K562 (cell line): Measurements from ENCODE around the gene MIDN. TPM values are rescaled to one million over a fixed set of nuclear protein-coding genes. Genes with fewer than 3 reads are reported as not detected.
A peak's percentile ranks its signal among the peaks of the same experiment; 100 is the strongest.

Experiments
- ATAC-seq: fragments of 200-7000 bp; cut with Tn5 transposase; 3 replicates; pipeline ENCODE4 v1.9.1; 2020; ENCODE audit warnings: moderate library complexity
- BruUV-seq: library from RNA; stranded (reverse); fragments of 400-500 nt; replicated peaks from 2 replicates; lab custom pipeline; 2021; lab: Mats Ljungman, UMichigan
- CTCF ChIA-PET: fragments of 300-600 bp; formaldehyde crosslinking; extraction: SDS; loops from one replicate; lab custom pipeline; 2021; ENCODE audit warnings: low intra/inter-chr PET ratio; lab: Yijun Ruan, JAX
- POLR2A ChIA-PET: fragments of 300-600, 350-650 bp; sonication (Branson Sonifier 250); formaldehyde crosslinking; extraction: SDS; loops from one replicate; lab custom pipeline; 2021; ENCODE audit warnings: antibody characterized with exemption, inconsistent platforms; lab: Yijun Ruan, JAX
- DNase-seq, 4 experiments: peaks; one replicate each; pipeline versions ENCODE4 v3.0.0 to v3.0.0-alpha.2; 2011 to 2018; ENCODE audit warnings: low spot score in 3 of 4, mixed read lengths in 3 of 4; ENCODE audit errors: extremely low read depth in 1 of 4
- FAIRE-seq: peaks from 2 replicates; lab custom pipeline; 2011; peaks lifted over from hg19 to GRCh38; lab: Jason Lieb, UNC
- H2AFZ ChIP-seq: 2 replicates; pipeline ENCODE4 v1.6.0; 2011; ENCODE audit warnings: low read depth, low read length, control low read depth, inconsistent platforms
- H3K27ac ChIP-seq: fragments of 200-600 bp; 3 replicates; pipeline ENCODE4 v1.8.0; 2011; ENCODE audit warnings: low read depth, mild to moderate bottlenecking, control low read depth, inconsistent platforms, low read length, moderate library complexity, mixed read lengths; ENCODE audit errors: extremely low read depth
- H3K27me3 ChIP-seq, 2 experiments: fragments of 300-600 bp in 1 of 2; 2 replicates in 1 of 2; 3 replicates in 1 of 2; pipeline versions ENCODE4 v1.6.0 to v1.8.0; 2011; ENCODE audit warnings: inconsistent platforms in 2 of 2, low read length in 2 of 2, mild to moderate bottlenecking in 1 of 2, mixed read lengths in 1 of 2, moderate library complexity in 1 of 2; ENCODE audit not compliant: control insufficient read depth in 2 of 2, insufficient read depth in 2 of 2
- H3K36me3 ChIP-seq: fragments of 300-600 bp; 3 replicates; pipeline ENCODE4 v1.8.0; 2011; ENCODE audit warnings: mild to moderate bottlenecking, low read length, inconsistent platforms; ENCODE audit not compliant: control insufficient read depth, insufficient read depth
- H3K4me1 ChIP-seq, 2 experiments: fragments of 200-600 bp in 1 of 2; replicated peaks in 1 of 2; 2 replicates in 1 of 2; 3 replicates in 1 of 2; pipeline versions ENCODE4 v1.5.1 to v1.8.0; 2011; ENCODE audit warnings: inconsistent platforms in 2 of 2, low read length in 2 of 2, mild to moderate bottlenecking in 1 of 2, mixed read lengths in 1 of 2, moderate library complexity in 1 of 2; ENCODE audit not compliant: control insufficient read depth in 2 of 2, insufficient read depth in 2 of 2
- H3K4me2 ChIP-seq: 2 replicates; pipeline ENCODE4 v1.6.1; 2011; ENCODE audit warnings: low read length, control low read depth, inconsistent platforms, mixed read lengths; ENCODE audit not compliant: insufficient read depth
- H3K4me3 ChIP-seq: fragments of 200-600 bp; sonication (generic), shearing (Covaris generic); 2 replicates; pipeline ENCODE4 v1.5.1; 2016; ENCODE audit warnings: control low read depth, inconsistent platforms
- H3K79me2 ChIP-seq: fragments of 200-600 bp; 3 replicates; pipeline ENCODE4 v1.8.0; 2011; ENCODE audit warnings: low read length, inconsistent platforms; ENCODE audit not compliant: control insufficient read depth, insufficient read depth
- H3K9ac ChIP-seq, 2 experiments: 2 replicates each; pipeline versions ENCODE4 v1.6.0 to v1.6.1; 2011; ENCODE audit warnings: low read depth in 2 of 2, low read length in 2 of 2, control low read depth in 1 of 2, inconsistent platforms in 1 of 2, mild to moderate bottlenecking in 1 of 2, mixed read lengths in 1 of 2; ENCODE audit not compliant: insufficient read depth in 1 of 2
- H3K9me1 ChIP-seq: one replicate; pipeline ENCODE4 v1.6.0; 2011; ENCODE audit warnings: inconsistent platforms, mild to moderate bottlenecking, low read length, moderate library complexity; ENCODE audit not compliant: control insufficient read depth, insufficient read depth
- H3K9me3 ChIP-seq: replicated peaks from 2 replicates; pipeline ENCODE4 v1.5.1; 2011; ENCODE audit warnings: low read depth, low read length, inconsistent platforms; ENCODE audit not compliant: control insufficient read depth, insufficient read depth
- H4K20me1 ChIP-seq: replicated peaks from 2 replicates; pipeline ENCODE4 v1.6.1; 2011; ENCODE audit warnings: low read length, inconsistent platforms, mixed read lengths; ENCODE audit not compliant: control insufficient read depth, insufficient read depth
- KDM5B ChIP-seq: fragments of 200-600 bp; sonication (generic); IDR thresholded peaks from 2 replicates; pipeline ENCODE4 v1.6.1; 2012; ENCODE audit warnings: low read depth, mild to moderate bottlenecking, moderate library complexity, low read length, control low read depth, inconsistent platforms; ENCODE audit not compliant: insufficient replicate concordance
- NFIC ChIP-seq: fragments of 450-650 bp; IDR thresholded peaks from 2 replicates; pipeline ENCODE4 v1.6.1; 2017; ENCODE audit warnings: mild to moderate bottlenecking, inconsistent platforms
- ZNF408 ChIP-seq: fragments of 250-450 bp; sonication (Bioruptor Pico); IDR thresholded peaks from 2 replicates; pipeline ENCODE4 v1.4.0; 2020; ENCODE audit warnings: low read depth, mild to moderate bottlenecking, moderate library complexity
- ZNF717 ChIP-seq: fragments of 250-450 bp; sonication (Bioruptor Pico); IDR thresholded peaks from 2 replicates; pipeline ENCODE4 v1.5.0; 2021
- WGBS: fragments of 100-300 bp; shearing (Covaris generic); methylation state at CpG from one replicate; pipeline ENCODE4 v1.1.6; 2016; ENCODE audit warnings: low coverage, mixed read lengths; ENCODE audit not compliant: insufficient coverage; ENCODE audit errors: missing lambda C conversion rate; 5-methylcytosine and 5-hydroxymethylcytosine counted together
- in situ Hi-C: fragments of 300-500 bp; cut with MboI; formaldehyde crosslinking; loops from 4 replicates; pipeline ENCODE4 v1.15.0; 2018; ENCODE audit warnings: inconsistent platforms, mixed read lengths
- intact Hi-C: fragments of 100-400 bp; cut with micrococcal nuclease; formaldehyde crosslinking; loops from 2 replicates; pipeline ENCODE4 v1.14.2; 2022
- polyA plus RNA-seq, 8 experiments: library from polyadenylated mRNA; depleted of rRNA in 4 of 8; stranded (reverse) in 5 of 8; unstranded in 3 of 8; fragments of >200 nt; fragmentation: Nextera tagmentation in 2 of 8; fragmentation: Illumina TruSeq in 1 of 8; extraction: Ambion mirVana in 2 of 8; extraction: Trizol in 1 of 8; gene quantifications; 2 replicates each; pipeline versions ENCODE4 v1.2.1 to v1.2.3, GENCODE V29; 2011 to 2014; ENCODE audit warnings: inconsistent platforms in 1 of 8, missing spikeins in 1 of 8
- total RNA-seq, 7 experiments: library from RNA; depleted of rRNA in 6 of 7; stranded (reverse); fragments of >200 nt in 6 of 7; fragmentation: Illumina TruSeq in 2 of 7; extraction: Trizol in 2 of 7; gene quantifications; 2 replicates each; pipeline versions ENCODE4 v1.2.1 to v1.2.3, GENCODE V29; 2011 to 2021; ENCODE audit warnings: low replicate concordance in 1 of 7
- TF ChIP-seq, protein P1 (sequence below): fragments of 250-450 bp; sonication (Bioruptor Pico); IDR thresholded peaks from 2 replicates; pipeline ENCODE4 v1.4.0; 2020; ENCODE audit warnings: borderline replicate concordance
- TF ChIP-seq, protein P2 (sequence below): fragments of 450-650 bp; IDR thresholded peaks from 2 replicates; pipeline ENCODE4 v1.6.1; 2016; ENCODE audit warnings: borderline replicate concordance
- TF ChIP-seq, protein P3 (sequence below): fragments of 450-650 bp; IDR thresholded peaks from 2 replicates; pipeline ENCODE4 v1.6.1; 2016; ENCODE audit warnings: low read depth

The MIDN gene
- total and polyA plus RNA-seq, 9 of the 15 experiments (the other 6 are each of a cell fraction or from before 2014, with no cell fraction given): 0.17 to 120 (median 10.1) TPM

DNA sequence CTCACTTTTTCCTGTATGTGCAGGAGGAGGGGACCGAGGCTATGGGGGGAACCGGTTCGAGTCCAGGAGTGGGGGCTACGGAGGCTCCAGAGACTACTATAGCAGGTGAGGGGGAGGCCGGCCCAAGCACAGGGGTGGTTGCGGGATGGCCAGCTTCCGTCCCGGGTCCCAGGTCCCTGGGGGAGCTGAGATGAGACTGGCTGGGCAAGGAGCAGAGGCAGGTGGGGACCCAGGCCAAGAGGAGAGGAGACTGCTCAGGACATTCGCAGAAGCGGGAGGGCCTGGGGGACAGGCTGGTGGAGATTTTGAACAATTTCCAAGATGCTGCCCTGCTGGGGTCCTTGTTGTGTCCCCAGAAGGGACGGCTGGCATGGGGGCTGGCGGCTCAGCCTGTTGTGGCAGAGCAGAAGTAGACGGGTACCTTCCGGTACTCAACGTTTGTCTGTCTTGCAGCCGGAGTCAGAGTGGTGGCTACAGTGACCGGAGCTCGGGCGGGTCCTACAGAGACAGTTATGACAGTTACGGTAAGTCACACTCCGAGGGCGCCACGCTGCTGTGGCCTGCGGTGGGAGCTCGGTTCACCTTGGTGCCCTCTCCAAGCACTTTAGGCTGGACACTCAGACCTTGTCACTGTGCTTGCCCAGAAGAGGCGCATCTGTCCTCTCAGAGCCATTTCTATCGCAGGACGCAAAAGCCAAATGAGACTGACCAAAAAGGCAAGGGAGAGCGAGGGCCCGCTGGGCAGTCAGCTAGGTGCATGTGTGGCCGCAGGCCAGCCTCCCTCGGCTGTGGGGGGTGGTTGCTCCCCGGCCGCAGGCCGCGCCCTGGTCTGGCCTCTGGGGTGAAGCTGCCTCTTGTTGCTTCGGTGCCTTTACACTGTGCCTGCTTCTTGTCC lies 23.4 kb downstream of the MIDN start:
- WGBS: 8% methylated on average over 34 of the region's 37 CpGs
- H2AFZ ChIP-seq: no peak overlapping the region
- peaks cover 26% of the 10 kb centered on the region for H4K20me1 ChIP-seq
- no TSS peak for BruUV-seq
- H3K9me3 ChIP-seq: no peaks in the 10 kb centered on the region
- in situ Hi-C loops (no loop called here), intact Hi-C loops (loop anchor here (10.0 kb wide), 1 partner anchor 173 kb away; no protein-coding TSS in a partner anchor)
- CTCF ChIA-PET: no interaction called here
- no peaks in the 10 kb centered on the region for H3K27me3 ChIP-seq
- H3K4me2 ChIP-seq: peak overlapping the region; percentile 93
- H3K9ac ChIP-seq: peak overlapping the region; percentile 90 to 99
- peak; percentile 81 for FAIRE-seq
- H3K27ac ChIP-seq: peak overlapping the region; percentile 92
- peak; percentile 8 for ATAC-seq
- POLR2A ChIA-PET: interaction anchor here (0.5 to 2.8 kb wide), 15 partner anchors 9 to 1060 kb away, joined by 3 to 14 read pairs (median 4); partner anchors contain the start of gene ATP5F1D
- peaks cover 56% of the 10 kb centered on the region for H3K36me3 ChIP-seq
- H3K9me1 ChIP-seq: no peaks in the 10 kb centered on the region
- H3K79me2 ChIP-seq: peaks cover 74% of the 10 kb centered on the region
- peak in 1 of 4 experiments; percentile 79 for DNase-seq
- peak overlapping the region; percentile 68 for H3K4me3 ChIP-seq
- H3K4me1 ChIP-seq: peaks cover 73 to 98% of the 10 kb centered on the region in 2 experiments
- TF ChIP-seq, protein P1, sequence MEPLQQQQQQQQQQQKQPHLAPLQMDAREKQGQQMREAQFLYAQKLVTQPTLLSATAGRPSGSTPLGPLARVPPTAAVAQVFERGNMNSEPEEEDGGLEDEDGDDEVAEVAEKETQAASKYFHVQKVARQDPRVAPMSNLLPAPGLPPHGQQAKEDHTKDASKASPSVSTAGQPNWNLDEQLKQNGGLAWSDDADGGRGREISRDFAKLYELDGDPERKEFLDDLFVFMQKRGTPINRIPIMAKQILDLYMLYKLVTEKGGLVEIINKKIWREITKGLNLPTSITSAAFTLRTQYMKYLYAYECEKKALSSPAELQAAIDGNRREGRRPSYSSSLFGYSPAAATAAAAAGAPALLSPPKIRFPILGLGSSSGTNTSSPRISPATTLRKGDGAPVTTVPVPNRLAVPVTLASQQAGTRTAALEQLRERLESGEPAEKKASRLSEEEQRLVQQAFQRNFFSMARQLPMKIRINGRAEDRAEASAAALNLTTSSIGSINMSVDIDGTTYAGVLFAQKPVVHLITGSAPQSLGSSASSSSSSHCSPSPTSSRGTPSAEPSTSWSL (CRISPR knock-in tag): no peak
- TF ChIP-seq ZNF408 (CRISPR knock-in tag) (no peak), KDM5B (peak; percentile 13), ZNF717 (CRISPR knock-in tag) (no peak), NFIC (no peak; the same call in 1 of the 2 replicates)
- TF ChIP-seq, protein P2, sequence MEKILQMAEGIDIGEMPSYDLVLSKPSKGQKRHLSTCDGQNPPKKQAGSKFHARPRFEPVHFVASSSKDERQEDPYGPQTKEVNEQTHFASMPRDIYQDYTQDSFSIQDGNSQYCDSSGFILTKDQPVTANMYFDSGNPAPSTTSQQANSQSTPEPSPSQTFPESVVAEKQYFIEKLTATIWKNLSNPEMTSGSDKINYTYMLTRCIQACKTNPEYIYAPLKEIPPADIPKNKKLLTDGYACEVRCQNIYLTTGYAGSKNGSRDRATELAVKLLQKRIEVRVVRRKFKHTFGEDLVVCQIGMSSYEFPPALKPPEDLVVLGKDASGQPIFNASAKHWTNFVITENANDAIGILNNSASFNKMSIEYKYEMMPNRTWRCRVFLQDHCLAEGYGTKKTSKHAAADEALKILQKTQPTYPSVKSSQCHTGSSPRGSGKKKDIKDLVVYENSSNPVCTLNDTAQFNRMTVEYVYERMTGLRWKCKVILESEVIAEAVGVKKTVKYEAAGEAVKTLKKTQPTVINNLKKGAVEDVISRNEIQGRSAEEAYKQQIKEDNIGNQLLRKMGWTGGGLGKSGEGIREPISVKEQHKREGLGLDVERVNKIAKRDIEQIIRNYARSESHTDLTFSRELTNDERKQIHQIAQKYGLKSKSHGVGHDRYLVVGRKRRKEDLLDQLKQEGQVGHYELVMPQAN: peak; percentile 35; the same call in 1 of the 2 replicates
- TF ChIP-seq, protein P3, sequence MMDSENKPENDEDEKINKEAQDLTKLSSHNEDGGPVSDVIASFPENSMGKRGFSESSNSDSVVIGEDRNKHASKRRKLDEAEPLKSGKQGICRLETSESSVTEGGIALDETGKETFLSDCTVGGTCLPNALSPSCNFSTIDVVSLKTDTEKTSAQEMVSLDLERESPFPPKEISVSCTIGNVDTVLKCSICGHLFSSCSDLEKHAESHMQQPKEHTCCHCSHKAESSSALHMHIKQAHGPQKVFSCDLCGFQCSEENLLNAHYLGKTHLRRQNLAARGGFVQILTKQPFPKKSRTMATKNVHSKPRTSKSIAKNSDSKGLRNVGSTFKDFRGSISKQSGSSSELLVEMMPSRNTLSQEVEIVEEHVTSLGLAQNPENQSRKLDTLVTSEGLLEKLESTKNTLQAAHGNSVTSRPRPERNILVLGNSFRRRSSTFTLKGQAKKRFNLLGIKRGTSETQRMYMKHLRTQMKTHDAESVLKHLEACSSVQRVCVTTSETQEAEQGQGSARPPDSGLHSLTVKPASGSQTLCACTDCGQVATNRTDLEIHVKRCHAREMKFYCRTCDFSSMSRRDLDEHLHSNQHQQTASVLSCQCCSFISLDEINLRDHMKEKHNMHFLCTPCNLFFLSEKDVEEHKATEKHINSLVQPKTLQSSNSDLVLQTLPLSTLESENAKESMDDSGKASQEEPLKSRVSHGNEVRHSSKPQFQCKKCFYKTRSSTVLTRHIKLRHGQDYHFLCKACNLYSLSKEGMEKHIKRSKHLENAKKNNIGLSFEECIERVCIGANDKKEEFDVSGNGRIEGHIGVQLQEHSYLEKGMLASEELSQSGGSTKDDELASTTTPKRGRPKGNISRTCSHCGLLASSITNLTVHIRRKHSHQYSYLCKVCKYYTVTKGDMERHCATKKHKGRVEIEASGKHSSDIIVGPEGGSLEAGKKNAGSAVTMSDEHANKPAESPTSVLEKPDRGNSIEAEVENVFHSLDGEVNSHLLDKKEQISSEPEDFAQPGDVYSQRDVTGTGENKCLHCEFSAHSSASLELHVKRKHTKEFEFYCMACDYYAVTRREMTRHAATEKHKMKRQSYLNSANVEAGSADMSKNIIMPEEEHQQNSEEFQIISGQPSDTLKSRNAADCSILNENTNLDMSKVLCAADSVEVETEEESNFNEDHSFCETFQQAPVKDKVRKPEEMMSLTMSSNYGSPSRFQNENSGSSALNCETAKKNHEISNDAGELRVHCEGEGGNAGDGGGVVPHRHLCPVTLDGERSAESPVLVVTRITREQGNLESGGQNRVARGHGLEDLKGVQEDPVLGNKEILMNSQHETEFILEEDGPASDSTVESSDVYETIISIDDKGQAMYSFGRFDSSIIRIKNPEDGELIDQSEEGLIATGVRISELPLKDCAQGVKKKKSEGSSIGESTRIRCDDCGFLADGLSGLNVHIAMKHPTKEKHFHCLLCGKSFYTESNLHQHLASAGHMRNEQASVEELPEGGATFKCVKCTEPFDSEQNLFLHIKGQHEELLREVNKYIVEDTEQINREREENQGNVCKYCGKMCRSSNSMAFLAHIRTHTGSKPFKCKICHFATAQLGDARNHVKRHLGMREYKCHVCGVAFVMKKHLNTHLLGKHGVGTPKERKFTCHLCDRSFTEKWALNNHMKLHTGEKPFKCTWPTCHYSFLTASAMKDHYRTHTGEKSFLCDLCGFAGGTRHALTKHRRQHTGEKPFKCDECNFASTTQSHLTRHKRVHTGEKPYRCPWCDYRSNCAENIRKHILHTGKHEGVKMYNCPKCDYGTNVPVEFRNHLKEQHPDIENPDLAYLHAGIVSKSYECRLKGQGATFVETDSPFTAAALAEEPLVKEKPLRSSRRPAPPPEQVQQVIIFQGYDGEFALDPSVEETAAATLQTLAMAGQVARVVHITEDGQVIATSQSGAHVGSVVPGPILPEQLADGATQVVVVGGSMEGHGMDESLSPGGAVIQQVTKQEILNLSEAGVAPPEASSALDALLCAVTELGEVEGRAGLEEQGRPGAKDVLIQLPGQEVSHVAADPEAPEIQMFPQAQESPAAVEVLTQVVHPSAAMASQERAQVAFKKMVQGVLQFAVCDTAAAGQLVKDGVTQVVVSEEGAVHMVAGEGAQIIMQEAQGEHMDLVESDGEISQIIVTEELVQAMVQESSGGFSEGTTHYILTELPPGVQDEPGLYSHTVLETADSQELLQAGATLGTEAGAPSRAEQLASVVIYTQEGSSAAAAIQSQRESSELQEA: no peak
